IMR-90 (cell line): ENCODE measurements around the gene DNMT3A. TPM values are rescaled to one million over a fixed set of nuclear protein-coding genes. Genes with fewer than 3 reads are reported as not detected.

ENCODE experiments used
- ATAC-seq: fragments of 200-7000 bp; cut with Tn5 transposase; 2 replicates; pipeline ENCODE4 v1.9.1; 2020; ENCODE audit warnings: low read depth, mild to moderate bottlenecking, moderate library complexity
- BruUV-seq: library from RNA; stranded (reverse); fragments of 400-500 nt; replicated peaks from 2 replicates; lab custom pipeline; 2021; lab: Mats Ljungman, UMichigan
- CTCF ChIA-PET: fragments of 300-600 bp; formaldehyde crosslinking; extraction: SDS; loops from one replicate; lab custom pipeline; 2021; ENCODE audit warnings: antibody characterized with exemption; lab: Yijun Ruan, JAX
- POLR2A ChIA-PET: fragments of 300-600 bp; sonication (Branson Sonifier 250); formaldehyde crosslinking; loops from one replicate; lab custom pipeline; 2022; ENCODE audit warnings: antibody characterized with exemption; ENCODE audit not compliant: unreplicated experiment; lab: Charles Lee
- DNase-seq: peaks from one replicate; pipeline ENCODE4 v3.0.0; 2013
- H2AFZ ChIP-seq: replicated peaks from 2 replicates; pipeline ENCODE3; 2013; ENCODE audit warnings: low read length, mild to moderate bottlenecking; ENCODE audit not compliant: poor library complexity
- H2AK5ac ChIP-seq: 2 replicates; pipeline ENCODE4 v1.6.1; 2013; ENCODE audit warnings: low read depth, low read length, inconsistent platforms
- H2AK9ac ChIP-seq: replicated peaks from 2 replicates; pipeline ENCODE3; 2013; ENCODE audit warnings: mild to moderate bottlenecking, low read depth, low read length, moderate library complexity; ENCODE audit not compliant: poor library complexity
- H2BK120ac ChIP-seq: 2 replicates; pipeline ENCODE4 v1.6.1; 2013; ENCODE audit warnings: low read depth, low read length, inconsistent platforms
- H2BK15ac ChIP-seq: 3 replicates; pipeline ENCODE4 v1.6.1; 2013; ENCODE audit warnings: low read depth, low read length, inconsistent platforms
- H2BK20ac ChIP-seq: 2 replicates; pipeline ENCODE4 v1.6.1; 2013; ENCODE audit warnings: low read depth, mild to moderate bottlenecking, inconsistent platforms, low read length, moderate library complexity
- H2BK5ac ChIP-seq: 2 replicates; pipeline ENCODE4 v1.6.1; 2013; ENCODE audit warnings: mild to moderate bottlenecking, low read depth, low read length, inconsistent platforms; ENCODE audit not compliant: poor library complexity, severe bottlenecking
- H3K14ac ChIP-seq: replicated peaks from 2 replicates; pipeline ENCODE4 v1.6.1; 2013; ENCODE audit warnings: low read depth, low read length, inconsistent platforms
- H3K18ac ChIP-seq: 2 replicates; pipeline ENCODE4 v1.6.1; 2013; ENCODE audit warnings: low read depth, low read length, control low read depth
- H3K23ac ChIP-seq: 2 replicates; pipeline ENCODE4 v1.6.1; 2013; ENCODE audit warnings: low read depth, low read length, inconsistent platforms
- H3K27ac ChIP-seq: 2 replicates; pipeline ENCODE4 v1.5.1; 2013; ENCODE audit warnings: mild to moderate bottlenecking, control low read depth, low read length; ENCODE audit not compliant: insufficient read depth
- H3K27me3 ChIP-seq: 2 replicates; pipeline ENCODE4 v1.6.1; 2013; ENCODE audit warnings: low read length; ENCODE audit not compliant: control insufficient read depth, insufficient read depth
- H3K36me3 ChIP-seq: 2 replicates; pipeline ENCODE4 v1.6.1; 2013; ENCODE audit warnings: low read length, mixed read lengths; ENCODE audit not compliant: control insufficient read depth, insufficient read depth
- H3K4ac ChIP-seq: 2 replicates; pipeline ENCODE4 v1.6.1; 2013; ENCODE audit warnings: low read depth, low read length, inconsistent platforms
- H3K4me1 ChIP-seq: 2 replicates; pipeline ENCODE4 v1.6.1; 2013; ENCODE audit warnings: low read length, mixed read lengths; ENCODE audit not compliant: control insufficient read depth, insufficient read depth
- H3K4me2 ChIP-seq: 2 replicates; pipeline ENCODE4 v1.6.1; 2013; ENCODE audit warnings: low read depth, mild to moderate bottlenecking, control low read depth, low read length, moderate library complexity
- H3K4me3 ChIP-seq: 2 replicates; pipeline ENCODE4 v1.5.1; 2013; ENCODE audit warnings: low read depth, mild to moderate bottlenecking, control low read depth, low read length, moderate library complexity; ENCODE audit not compliant: insufficient read depth
- H3K56ac ChIP-seq: 2 replicates; pipeline ENCODE4 v1.6.1; 2013; ENCODE audit warnings: low read length, inconsistent platforms; ENCODE audit not compliant: insufficient read depth; ENCODE audit errors: extremely low read depth
- H3K79me1 ChIP-seq, 2 experiments: 2 replicates each; pipeline ENCODE4 v1.6.1; 2013; ENCODE audit warnings: low read length in 2 of 2, inconsistent platforms in 1 of 2, low read depth in 1 of 2
- H3K9ac ChIP-seq: 2 replicates; pipeline ENCODE4 v1.6.1; 2013; ENCODE audit warnings: low read depth, low read length, control low read depth
- H3K9me1 ChIP-seq: 2 replicates; pipeline ENCODE4 v1.6.1; 2013; ENCODE audit warnings: low read length, inconsistent platforms; ENCODE audit not compliant: insufficient read depth
- H3K9me3 ChIP-seq: 2 replicates; pipeline ENCODE4 v1.6.1; 2013; ENCODE audit warnings: low read length; ENCODE audit not compliant: control insufficient read depth, insufficient read depth
- H4K20me1 ChIP-seq: 2 replicates; pipeline ENCODE4 v1.6.1; 2013; ENCODE audit warnings: low read length, inconsistent platforms; ENCODE audit not compliant: insufficient read depth
- H4K5ac ChIP-seq: 2 replicates; pipeline ENCODE4 v1.6.1; 2013; ENCODE audit warnings: mild to moderate bottlenecking, low read depth, low read length, control low read depth
- H4K8ac ChIP-seq, 2 experiments: 2 replicates each; pipeline ENCODE4 v1.6.1; 2013; ENCODE audit warnings: low read depth in 2 of 2, low read length in 2 of 2, control low read depth in 1 of 2, inconsistent platforms in 1 of 2
- H4K91ac ChIP-seq: 2 replicates; pipeline ENCODE4 v1.6.1; 2013; ENCODE audit warnings: low read depth, low read length, inconsistent platforms; ENCODE audit not compliant: insufficient read depth
- NFE2L2 ChIP-seq: fragments of 150-350 bp; IDR thresholded peaks from 2 replicates; pipeline ENCODE4 v1.6.1; 2016; ENCODE audit warnings: low read depth, mild to moderate bottlenecking, low read length
- WGBS, 2 experiments: methylation state at CpG; one replicate each; pipeline versions ENCODE4 v1.1.5 to v1.1.7; 2013; ENCODE audit warnings: missing lambda C conversion rate in 2 of 2; ENCODE audit not compliant: insufficient read length in 1 of 2; ENCODE audit errors: extremely low coverage in 2 of 2; 5-methylcytosine and 5-hydroxymethylcytosine counted together
- dilution Hi-C: fragments of 300-500 bp; cut with HindIII; formaldehyde crosslinking; loops from one replicate; pipeline ENCODE4 v1.14.3; 2018; ENCODE audit warnings: low sequenced_read_pairs; ENCODE audit not compliant: unreplicated experiment
- in situ Hi-C: fragments of 300-500 bp; cut with MboI; formaldehyde crosslinking; loops from 3 replicates; pipeline ENCODE4 v1.14.3; 2019; ENCODE audit warnings: low sequenced_read_pairs, inconsistent platforms, mixed read lengths
- intact Hi-C: fragments of 100-400 bp; cut with micrococcal nuclease; formaldehyde crosslinking; loops from 2 replicates; pipeline ENCODE4 v1.10.0; 2022
- polyA plus RNA-seq, 3 experiments: library from polyadenylated mRNA; depleted of rRNA; stranded (reverse); fragments of >200 nt; gene quantifications; 2 replicates each; pipeline ENCODE4 v1.2.3, GENCODE V29; 2012; ENCODE audit warnings: low replicate concordance in 1 of 3
- total RNA-seq: library from RNA; depleted of rRNA; stranded (reverse); fragments of >200 nt; gene quantifications from 2 replicates; pipeline ENCODE4 v1.2.3, GENCODE V29; 2012

DNMT3A gene
- total and polyA plus RNA-seq, 2 of the 4 experiments (the other 2 are of a cell fraction) = 4.4 to 9.7 TPM

GRCh38 chr2:25375371-25375988 is 33.8 kb upstream of the DNMT3A start:
- DNase-seq (no peak), ATAC-seq (no peak)
- H2BK5ac ChIP-seq = no peak overlapping the region
- peaks cover 16% of the 10 kb centered on the region for H3K9me1 ChIP-seq
- 83% methylated on average over 7 of the region's 17 CpGs; no CpG with 5 or more reads in 1 of the 2 experiments for WGBS, 2 experiments
- H2AK5ac ChIP-seq = no peak overlapping the region
- dilution Hi-C loops (no loop called here), intact Hi-C loops (no loop called here), in situ Hi-C loops (no loop called here)
- no peak overlapping the region for H2BK120ac ChIP-seq
- no peaks in the 10 kb centered on the region for H3K9me3 ChIP-seq
- no peak for TF ChIP-seq NFE2L2
- no peak overlapping the region for H3K4ac ChIP-seq
- H2AFZ ChIP-seq = no peak overlapping the region
- H3K9ac ChIP-seq = no peak overlapping the region
- no peak overlapping the region for H2BK15ac ChIP-seq
- no peak overlapping the region for H2BK20ac ChIP-seq
- no peak overlapping the region for H4K8ac ChIP-seq
- H3K79me1 ChIP-seq = no peaks in the 10 kb centered on the region
- BruUV-seq = no TSS peak
- H3K36me3 ChIP-seq = no peaks in the 10 kb centered on the region
- H2AK9ac ChIP-seq = no peak overlapping the region
- ChIA-PET CTCF (interaction anchor here (1.0 to 1.6 kb wide), 4 partner anchors 10 to 28 kb away, joined by 3 to 5 read pairs (median 3); no protein-coding TSS in a partner anchor), POLR2A (no interaction called here)
- no peak overlapping the region for H3K56ac ChIP-seq
- H3K4me3 ChIP-seq = no peak overlapping the region
- no peaks in the 10 kb centered on the region for H3K27me3 ChIP-seq
- no peaks in the 10 kb centered on the region for H4K20me1 ChIP-seq
- peaks cover 8% of the 10 kb centered on the region for H3K4me1 ChIP-seq
- H3K18ac ChIP-seq = no peak overlapping the region
- no peak overlapping the region for H4K5ac ChIP-seq
- no peak overlapping the region for H3K23ac ChIP-seq
- H4K91ac ChIP-seq = no peak overlapping the region
- H3K14ac ChIP-seq = no peak overlapping the region
- no peak overlapping the region for H3K4me2 ChIP-seq
- H3K27ac ChIP-seq = no peak overlapping the region
